H1 (cell line): ENCODE data around the gene MAGOHB. TPM values are rescaled to one million over a fixed set of nuclear protein-coding genes. Genes with fewer than 3 reads are reported as not detected.

Source experiments
- CTBP2 ChIP-seq: IDR thresholded peaks from 2 replicates; pipeline ENCODE4 v1.7.0; 2011; ENCODE audit warnings: borderline replicate concordance, mild to moderate bottlenecking, moderate library complexity, mixed read lengths, low read length; ENCODE audit not compliant: insufficient read depth, insufficient read length
- NANOG ChIP-seq: IDR thresholded peaks from 2 replicates; pipeline ENCODE4 v1.6.1; 2011; ENCODE audit warnings: low read length, low read depth, mild to moderate bottlenecking, inconsistent platforms; ENCODE audit not compliant: insufficient read depth, poor library complexity, severe bottlenecking
- YY1 ChIP-seq: IDR thresholded peaks from 2 replicates; pipeline ENCODE4 v1.6.1; 2011; ENCODE audit warnings: low read depth, mild to moderate bottlenecking, low read length
- polyA plus RNA-seq, 7 experiments: library from polyadenylated mRNA; depleted of rRNA in 3 of 7; stranded (reverse) in 5 of 7; unstranded in 2 of 7; fragments of >200 nt in 5 of 7; fragments of 200-250 nt in 2 of 7; gene quantifications; 1 replicate in 5 of 7; 2 replicates in 1 of 7; 4 replicates in 1 of 7; pipeline versions ENCODE4 v1.2.1 to v1.2.3, GENCODE V29; 2011 to 2013; ENCODE audit warnings: missing spikeins in 2 of 7, mixed read lengths in 2 of 7
- total RNA-seq: library from RNA; stranded (reverse); fragmentation: NEBNext Ultra II Directional; extraction: Animal tissue kit (Norgen Biotek cat#: 25700); gene quantifications from 2 replicates; pipeline ENCODE4 v1.2.1, GENCODE V29; 2021
- TF ChIP-seq, protein P1 (sequence below): fragments of 300-600 bp; sonication (generic); IDR thresholded peaks from 2 replicates; pipeline ENCODE4 v1.7.1; 2012; ENCODE audit warnings: low read length, moderate library complexity, mild to moderate bottlenecking, inconsistent platforms; ENCODE audit not compliant: insufficient replicate concordance

The MAGOHB gene
- total and polyA plus RNA-seq, 2 of the 8 experiments (the other 6 are each of a cell fraction or from before 2014, with no cell fraction given): 21.5 to 53.7 TPM

- TF ChIP-seq, protein P1, sequence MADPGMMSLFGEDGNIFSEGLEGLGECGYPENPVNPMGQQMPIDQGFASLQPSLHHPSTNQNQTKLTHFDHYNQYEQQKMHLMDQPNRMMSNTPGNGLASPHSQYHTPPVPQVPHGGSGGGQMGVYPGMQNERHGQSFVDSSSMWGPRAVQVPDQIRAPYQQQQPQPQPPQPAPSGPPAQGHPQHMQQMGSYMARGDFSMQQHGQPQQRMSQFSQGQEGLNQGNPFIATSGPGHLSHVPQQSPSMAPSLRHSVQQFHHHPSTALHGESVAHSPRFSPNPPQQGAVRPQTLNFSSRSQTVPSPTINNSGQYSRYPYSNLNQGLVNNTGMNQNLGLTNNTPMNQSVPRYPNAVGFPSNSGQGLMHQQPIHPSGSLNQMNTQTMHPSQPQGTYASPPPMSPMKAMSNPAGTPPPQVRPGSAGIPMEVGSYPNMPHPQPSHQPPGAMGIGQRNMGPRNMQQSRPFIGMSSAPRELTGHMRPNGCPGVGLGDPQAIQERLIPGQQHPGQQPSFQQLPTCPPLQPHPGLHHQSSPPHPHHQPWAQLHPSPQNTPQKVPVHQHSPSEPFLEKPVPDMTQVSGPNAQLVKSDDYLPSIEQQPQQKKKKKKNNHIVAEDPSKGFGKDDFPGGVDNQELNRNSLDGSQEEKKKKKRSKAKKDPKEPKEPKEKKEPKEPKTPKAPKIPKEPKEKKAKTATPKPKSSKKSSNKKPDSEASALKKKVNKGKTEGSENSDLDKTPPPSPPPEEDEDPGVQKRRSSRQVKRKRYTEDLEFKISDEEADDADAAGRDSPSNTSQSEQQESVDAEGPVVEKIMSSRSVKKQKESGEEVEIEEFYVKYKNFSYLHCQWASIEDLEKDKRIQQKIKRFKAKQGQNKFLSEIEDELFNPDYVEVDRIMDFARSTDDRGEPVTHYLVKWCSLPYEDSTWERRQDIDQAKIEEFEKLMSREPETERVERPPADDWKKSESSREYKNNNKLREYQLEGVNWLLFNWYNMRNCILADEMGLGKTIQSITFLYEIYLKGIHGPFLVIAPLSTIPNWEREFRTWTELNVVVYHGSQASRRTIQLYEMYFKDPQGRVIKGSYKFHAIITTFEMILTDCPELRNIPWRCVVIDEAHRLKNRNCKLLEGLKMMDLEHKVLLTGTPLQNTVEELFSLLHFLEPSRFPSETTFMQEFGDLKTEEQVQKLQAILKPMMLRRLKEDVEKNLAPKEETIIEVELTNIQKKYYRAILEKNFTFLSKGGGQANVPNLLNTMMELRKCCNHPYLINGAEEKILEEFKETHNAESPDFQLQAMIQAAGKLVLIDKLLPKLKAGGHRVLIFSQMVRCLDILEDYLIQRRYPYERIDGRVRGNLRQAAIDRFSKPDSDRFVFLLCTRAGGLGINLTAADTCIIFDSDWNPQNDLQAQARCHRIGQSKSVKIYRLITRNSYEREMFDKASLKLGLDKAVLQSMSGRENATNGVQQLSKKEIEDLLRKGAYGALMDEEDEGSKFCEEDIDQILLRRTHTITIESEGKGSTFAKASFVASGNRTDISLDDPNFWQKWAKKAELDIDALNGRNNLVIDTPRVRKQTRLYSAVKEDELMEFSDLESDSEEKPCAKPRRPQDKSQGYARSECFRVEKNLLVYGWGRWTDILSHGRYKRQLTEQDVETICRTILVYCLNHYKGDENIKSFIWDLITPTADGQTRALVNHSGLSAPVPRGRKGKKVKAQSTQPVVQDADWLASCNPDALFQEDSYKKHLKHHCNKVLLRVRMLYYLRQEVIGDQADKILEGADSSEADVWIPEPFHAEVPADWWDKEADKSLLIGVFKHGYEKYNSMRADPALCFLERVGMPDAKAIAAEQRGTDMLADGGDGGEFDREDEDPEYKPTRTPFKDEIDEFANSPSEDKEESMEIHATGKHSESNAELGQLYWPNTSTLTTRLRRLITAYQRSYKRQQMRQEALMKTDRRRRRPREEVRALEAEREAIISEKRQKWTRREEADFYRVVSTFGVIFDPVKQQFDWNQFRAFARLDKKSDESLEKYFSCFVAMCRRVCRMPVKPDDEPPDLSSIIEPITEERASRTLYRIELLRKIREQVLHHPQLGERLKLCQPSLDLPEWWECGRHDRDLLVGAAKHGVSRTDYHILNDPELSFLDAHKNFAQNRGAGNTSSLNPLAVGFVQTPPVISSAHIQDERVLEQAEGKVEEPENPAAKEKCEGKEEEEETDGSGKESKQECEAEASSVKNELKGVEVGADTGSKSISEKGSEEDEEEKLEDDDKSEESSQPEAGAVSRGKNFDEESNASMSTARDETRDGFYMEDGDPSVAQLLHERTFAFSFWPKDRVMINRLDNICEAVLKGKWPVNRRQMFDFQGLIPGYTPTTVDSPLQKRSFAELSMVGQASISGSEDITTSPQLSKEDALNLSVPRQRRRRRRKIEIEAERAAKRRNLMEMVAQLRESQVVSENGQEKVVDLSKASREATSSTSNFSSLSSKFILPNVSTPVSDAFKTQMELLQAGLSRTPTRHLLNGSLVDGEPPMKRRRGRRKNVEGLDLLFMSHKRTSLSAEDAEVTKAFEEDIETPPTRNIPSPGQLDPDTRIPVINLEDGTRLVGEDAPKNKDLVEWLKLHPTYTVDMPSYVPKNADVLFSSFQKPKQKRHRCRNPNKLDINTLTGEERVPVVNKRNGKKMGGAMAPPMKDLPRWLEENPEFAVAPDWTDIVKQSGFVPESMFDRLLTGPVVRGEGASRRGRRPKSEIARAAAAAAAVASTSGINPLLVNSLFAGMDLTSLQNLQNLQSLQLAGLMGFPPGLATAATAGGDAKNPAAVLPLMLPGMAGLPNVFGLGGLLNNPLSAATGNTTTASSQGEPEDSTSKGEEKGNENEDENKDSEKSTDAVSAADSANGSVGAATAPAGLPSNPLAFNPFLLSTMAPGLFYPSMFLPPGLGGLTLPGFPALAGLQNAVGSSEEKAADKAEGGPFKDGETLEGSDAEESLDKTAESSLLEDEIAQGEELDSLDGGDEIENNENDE: no peak
- TF ChIP-seq CTBP2 (no peak), YY1 (no peak), NANOG (no peak)
These were observed 38.8 kb upstream of the MAGOHB start (continued) for GRCh38 chr12:10652192-10652591.
